Kidney tubule cell (primary cell): ENCODE results near the gene PLCD1.

Experiments
- DNase-seq: peaks from one replicate; pipeline ENCODE4 v3.0.0-alpha.2; 2018; ENCODE audit warnings: low spot score

Gene PLCD1

GRCh38 chr3:37964146-37964545 lies 65.3 kb downstream of the PLCD1 start:
- DNase-seq, result no peak

GRCh38 chr3:37963635-37964034 lies 65.8 kb downstream of the PLCD1 start:
- DNase-seq, result peak; percentile 88

GRCh38 chr3:37963016-37963415 lies 66.4 kb downstream of the PLCD1 start:
- peak; percentile 42 for DNase-seq

GRCh38 chr3:37961622-37962431 lies 67.6 kb downstream of the PLCD1 start:
- DNase-seq, result peak; percentile 22

GRCh38 chr3:37957539-37957936 lies 71.9 kb downstream of the PLCD1 start:
- DNase-seq, result no peak
